Stimulated activated CD4-positive, alpha-beta T cell treated with anti-CD3 and anti-CD28 coated beads, Interleukin-4, amount 100 ng/mL, for 4 hours (primary cell): ENCODE measurements around the gene CTNND2.
"Not testable (repeated sequence)": the region's sequence is repeated elsewhere in the genome, so short reads cannot be mapped to it uniquely, and the experiment has no call there.

Experiments
- DNase-seq, 2 experiments: peaks; one replicate each; pipeline ENCODE4 v3.0.0-alpha.2; 2020

Gene CTNND2

DNA sequence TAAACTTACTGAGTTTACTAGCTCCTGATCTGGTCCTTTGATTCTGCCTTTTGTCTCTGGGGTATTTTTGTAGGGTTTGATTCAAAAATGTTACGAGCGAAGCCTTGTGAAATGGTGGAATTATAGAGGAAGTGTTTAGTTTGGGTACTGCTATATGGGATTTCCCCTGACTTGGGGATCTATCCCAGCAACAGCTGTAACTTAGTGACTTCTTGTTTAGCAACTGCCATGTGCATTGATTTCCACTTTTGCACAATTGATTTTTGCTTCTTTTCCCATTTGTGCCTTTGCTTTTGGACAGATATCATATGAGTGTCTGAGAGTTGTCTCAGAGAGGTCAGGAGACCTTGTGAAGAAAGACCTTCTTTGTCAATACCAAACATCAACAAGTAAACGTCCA, 894.7 kb downstream of the CTNND2 start:
- no peak for DNase-seq

- no peak for DNase-seq
These were observed 896.9 kb downstream of the CTNND2 start for GRCh38 chr5:11007269-11007870.

GRCh38 chr5:11004523-11004922, 899.7 kb downstream of the CTNND2 start:
- DNase-seq, result not testable (repeated sequence)

GRCh38 chr5:11000515-11001353, 903.5 kb downstream of the CTNND2 start:
- DNase-seq, result no peak

DNA sequence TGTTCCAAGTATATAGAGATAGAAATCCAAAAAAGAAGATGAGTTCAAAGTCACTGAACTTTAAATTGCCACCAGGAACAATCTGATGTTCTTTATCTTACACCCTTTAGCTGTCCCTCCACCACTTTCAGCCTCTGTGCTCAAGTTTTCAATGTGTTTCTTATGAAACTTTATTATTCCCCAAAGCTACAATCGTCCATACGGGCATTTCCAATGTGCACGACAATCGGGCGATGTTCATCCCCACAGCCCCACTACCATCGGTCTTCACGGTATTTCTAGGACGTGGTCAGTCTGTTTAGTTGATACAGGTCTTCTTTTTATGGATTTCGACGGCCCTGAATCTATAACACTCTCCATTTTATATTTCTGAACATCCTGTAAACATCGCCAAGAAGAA, 904.5 kb downstream of the CTNND2 start:
- DNase-seq, result no peak

GRCh38 chr5:10995891-10996290, 908.4 kb downstream of the CTNND2 start:
- DNase-seq, result no peak

DNA sequence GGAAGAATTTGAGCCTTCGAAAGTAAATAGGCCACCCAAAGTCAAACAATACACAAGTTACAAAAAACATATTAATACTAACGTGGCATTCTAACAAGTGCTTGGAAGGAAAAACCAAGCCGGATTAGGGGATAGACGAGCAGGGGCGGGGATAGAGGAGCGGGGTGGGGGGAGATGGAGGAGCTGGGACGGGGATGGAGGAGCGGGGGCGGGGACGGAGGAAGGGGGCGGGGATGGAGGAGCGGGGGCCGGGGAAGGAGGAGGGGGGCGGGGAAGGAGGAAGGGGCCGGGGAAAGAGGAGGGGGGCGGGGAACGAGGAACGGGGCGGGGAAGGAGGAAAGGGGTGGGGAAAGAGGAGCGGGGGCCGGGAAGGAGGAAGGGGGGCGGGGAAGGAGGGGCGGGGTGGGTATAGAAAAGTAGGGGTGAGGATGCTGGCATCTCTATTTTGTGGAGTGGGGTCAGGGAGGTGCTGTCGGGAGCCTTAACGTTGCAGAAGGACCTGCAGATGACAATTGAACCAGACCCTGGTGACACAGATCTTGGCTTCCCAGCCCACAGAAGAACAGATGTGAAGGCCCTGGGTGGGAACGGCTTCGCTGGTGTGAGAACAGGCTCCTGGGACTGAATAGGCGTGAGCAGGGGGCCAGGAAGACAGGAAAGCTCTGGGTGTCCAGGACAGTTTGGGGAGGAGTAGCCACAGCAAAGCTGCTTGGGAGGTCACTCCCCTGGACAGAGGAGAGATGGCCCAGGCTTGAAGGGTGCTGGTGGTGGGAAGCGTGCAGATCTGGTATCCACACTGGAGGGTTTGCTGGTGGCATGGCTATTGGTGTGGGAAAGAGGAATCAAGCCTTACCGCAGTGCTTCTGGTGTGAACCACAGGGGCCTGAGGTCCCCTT, 909.9 kb downstream of the CTNND2 start:
- no peak for DNase-seq

GRCh38 chr5:10990634-10991033, 913.6 kb downstream of the CTNND2 start:
- no peak for DNase-seq

DNA sequence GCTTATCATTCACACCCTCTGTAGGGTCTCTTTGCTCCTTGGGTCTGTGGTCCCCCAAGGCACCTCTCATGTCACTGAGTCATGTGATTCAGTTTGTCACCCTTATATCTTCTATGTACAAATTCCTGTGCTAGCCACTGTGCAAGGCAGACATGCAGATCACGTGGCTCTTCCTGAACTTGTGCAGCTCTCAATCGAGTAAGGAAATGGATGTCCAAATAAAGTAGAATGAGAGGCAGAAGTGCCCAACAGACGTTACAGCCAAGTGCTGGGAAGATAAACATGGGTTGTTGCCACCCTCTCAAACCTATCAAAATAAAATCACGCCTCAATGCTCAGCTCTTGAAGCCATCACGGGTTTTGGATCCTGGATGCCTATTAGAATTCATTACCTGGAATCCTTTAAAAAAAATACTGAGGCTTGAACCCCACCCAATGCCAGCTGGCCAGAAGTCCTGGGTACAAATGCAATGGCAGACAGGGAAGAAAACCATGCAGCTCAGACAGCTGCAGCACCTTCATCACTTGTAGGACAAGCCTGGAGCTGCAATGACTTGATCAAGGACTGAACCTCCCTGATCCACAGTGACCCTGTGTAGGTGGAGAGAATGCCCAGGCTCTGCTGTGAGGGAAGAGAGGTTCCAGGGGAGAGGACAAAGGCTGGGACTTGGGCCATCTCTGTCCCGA, 914.5 kb downstream of the CTNND2 start:
- DNase-seq, result no peak

- DNase-seq, result no peak
These were observed 915.6 kb downstream of the CTNND2 start for GRCh38 chr5:10988622-10989021.

DNA sequence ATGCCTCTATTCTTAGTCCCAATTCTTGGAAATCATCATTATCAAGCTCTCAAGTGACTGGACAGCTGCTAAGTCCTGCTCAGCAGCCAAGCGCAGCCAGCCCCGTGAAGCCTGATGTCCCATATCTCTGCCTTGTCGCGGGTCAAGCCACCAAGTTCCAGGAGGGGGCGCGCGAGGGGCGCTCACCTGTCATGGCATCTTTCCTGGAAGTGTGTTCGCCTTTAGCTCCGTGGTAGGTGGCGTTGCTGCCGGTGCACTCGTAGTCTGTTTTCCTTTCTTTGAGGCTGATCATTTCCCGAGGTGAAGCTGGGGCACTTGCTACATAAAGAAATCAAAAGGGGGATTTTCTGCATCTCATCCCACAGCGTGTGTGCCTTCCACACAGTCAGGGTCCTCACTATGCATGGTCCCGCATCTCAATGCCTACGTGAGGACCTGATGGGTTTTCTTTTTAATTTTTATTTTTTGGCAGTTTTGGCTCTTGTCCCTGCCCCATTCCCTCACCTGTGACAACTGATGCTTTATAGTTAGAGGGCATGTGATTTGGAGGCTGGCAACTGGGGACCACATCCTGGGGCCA, 916.2 kb downstream of the CTNND2 start:
- DNase-seq, result peak; percentile 41 to 64

- DNase-seq, result no peak
These were observed 916.8 kb downstream of the CTNND2 start for GRCh38 chr5:10987276-10987924.

DNA sequence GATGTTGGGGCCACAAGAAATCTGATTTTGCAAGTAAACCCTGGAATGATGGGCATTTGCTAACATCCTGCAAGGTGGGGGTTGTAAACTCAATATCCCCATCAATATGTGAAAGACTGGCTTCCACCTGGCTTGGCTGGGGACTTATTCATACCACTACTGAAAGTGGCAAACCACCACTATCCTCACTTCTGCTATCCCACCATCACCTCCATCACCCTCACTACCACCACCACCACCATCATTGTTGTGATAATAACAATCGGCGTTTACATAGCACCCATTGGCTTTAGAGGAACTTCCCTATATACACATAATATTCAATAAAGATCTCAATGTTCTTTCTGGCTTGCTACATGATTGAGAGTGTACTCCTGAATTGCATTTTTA, 918.5 kb downstream of the CTNND2 start:
- DNase-seq, result no peak

DNA sequence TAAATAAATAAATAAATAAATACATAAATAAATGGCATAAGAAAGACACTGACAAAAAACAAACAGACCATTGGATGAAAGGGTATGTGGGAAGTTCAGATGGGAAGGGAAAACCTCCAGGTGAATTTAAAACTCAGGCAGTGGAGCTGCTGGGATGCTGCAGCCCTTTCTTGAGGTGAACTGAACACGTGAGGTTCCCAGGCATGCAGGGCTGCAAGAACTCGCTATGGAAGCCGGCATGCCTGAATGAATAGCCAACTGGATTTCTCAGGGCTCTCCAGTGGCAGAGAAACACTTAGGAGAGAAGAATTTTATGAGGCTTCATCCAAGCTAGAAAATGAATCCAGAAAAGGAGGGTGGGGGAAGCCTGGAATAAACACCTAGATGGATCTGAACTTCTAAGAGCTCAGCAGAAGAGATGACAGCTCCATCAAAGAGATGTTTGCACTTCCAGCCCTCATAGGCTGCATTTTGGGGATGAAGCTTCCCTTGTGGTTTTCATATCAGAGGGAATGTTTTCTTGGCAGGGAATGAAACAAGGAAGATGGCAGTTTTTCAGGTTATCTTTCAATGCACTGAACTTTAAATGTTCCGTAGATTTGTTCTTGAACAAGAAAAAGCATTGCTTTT, 919.0 kb downstream of the CTNND2 start:
- no peak for DNase-seq

GRCh38 chr5:10984021-10984715, 920.1 kb downstream of the CTNND2 start:
- DNase-seq, result no peak

DNA sequence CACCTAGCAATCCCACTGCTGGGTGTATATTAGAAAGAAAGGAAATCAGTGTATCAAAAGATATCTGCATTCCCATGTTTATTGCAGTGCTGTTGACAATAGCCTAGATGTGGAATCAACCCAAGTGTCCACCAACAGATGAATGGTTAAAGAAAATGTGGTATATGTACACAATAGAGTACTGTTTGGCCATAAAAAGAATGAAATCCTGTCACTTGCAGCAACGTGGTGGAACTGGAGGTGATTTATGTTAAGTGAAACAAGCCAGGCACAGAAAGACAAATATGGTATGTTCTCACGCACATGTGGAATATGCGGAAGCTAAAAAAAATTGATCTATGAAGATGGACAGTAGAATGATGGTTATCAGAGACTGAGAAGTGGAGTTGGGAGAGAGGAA, 921.6 kb downstream of the CTNND2 start:
- no peak for DNase-seq

DNA sequence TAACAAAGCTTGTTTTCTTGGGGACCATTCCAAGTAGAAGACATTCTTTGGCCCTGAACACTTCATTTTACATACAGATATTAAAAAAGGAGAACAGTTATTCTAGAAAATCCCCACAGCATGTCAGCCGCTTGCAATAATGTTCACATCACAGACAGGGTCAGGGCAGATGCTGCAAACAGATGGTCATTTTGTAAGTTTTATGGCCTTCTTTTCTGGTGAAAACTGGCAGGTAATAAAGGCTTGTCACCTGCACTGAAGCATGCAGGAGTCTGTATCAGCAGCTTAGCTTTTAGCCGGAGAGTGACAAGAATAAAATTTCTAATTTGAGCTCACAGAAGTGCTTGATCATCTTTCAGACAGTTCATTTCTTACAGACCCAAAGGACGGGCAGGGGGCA, 922.3 kb downstream of the CTNND2 start:
- no peak for DNase-seq

DNA sequence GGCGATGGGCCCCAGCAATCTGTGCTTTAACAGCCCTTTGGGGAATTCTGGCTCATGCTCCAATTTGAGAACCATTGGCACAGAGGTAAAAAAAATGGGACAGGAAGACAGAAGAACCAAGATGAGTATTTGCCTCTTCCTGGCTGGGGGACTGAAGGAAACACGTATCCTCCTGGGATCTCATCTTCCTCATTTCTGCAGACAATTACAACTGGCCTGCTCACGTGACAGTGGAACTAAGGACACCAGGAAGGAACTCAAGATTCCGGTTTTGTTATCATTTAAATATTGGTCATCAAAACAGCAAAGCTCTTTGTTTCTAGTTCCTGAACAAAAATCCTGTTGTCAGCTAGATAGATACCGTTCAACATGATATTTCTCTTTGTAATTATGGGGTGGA, 927.2 kb downstream of the CTNND2 start:
- DNase-seq, result no peak

DNA sequence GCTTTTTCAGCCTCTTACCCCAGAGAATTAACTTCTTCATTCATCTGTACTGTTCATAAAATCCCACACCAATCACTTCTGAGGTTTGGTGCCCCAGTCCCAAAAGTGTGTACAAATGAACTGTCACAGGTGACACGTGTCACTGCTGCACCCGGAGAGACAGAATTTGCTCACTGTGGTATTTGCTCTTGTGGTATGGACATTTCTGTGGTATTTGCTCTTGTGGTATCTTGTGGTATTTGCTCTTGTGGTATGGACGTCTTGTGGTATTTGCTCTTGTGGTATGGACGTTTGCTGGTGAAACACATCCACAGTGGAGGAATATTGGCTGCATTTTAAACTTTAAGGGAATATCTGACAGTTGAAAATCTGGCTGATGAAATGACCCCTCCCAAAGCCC, 928.3 kb downstream of the CTNND2 start:
- no peak for DNase-seq

GRCh38 chr5:10974850-10975249, 929.4 kb downstream of the CTNND2 start:
- DNase-seq, result no peak

DNA sequence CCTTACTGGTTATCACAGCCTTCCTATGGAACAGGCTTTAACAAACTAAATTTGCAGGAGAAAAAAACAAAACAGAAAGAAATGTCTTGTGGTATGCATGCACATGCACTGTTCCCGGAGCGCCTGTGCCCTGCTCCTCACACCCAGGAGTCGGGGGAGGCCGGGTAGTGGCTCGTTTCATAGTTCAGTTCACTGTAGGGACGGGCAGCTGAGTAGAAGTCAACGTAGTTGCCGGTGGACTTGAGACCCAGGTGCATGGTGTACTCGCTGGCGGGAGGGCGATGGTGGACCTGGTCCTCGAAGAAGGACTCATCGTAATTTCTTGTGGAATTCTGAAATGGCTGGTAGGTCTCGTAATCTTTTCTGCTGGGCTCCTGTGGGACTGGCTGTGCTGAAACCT, 930.9 kb downstream of the CTNND2 start:
- DNase-seq, result no peak
